CD4-positive, alpha-beta T cell (primary cell): ENCODE measurements around the gene WDR35. TPM values are rescaled to one million over a fixed set of nuclear protein-coding genes. Genes with fewer than 3 reads are reported as not detected.

ENCODE experiments used
- ATAC-seq: fragments of 200-7000 bp; cut with Tn5 transposase; one replicate; pipeline ENCODE4 v1.10.0; 2022; ENCODE audit warnings: mild to moderate bottlenecking; ENCODE audit not compliant: poor library complexity
- CTCF ChIA-PET: fragments of 350-600 bp; sonication (Branson Sonifier 250); formaldehyde crosslinking; loops from one replicate; lab custom pipeline; 2021; ENCODE audit warnings: antibody characterized with exemption, inconsistent platforms; lab: Charles Lee
- POLR2A ChIA-PET: fragments of 350-600 bp; sonication (Branson Sonifier 250); formaldehyde crosslinking; loops from one replicate; lab custom pipeline; 2021; ENCODE audit warnings: antibody characterized with exemption, inconsistent platforms; lab: Charles Lee
- DNase-seq, 14 experiments: peaks; one replicate each; pipeline ENCODE4 v3.0.0-alpha.2; 2013 to 2020; ENCODE audit warnings: mixed read lengths in 2 of 14
- H3K27ac ChIP-seq, 2 donors: one replicate each; pipeline versions ENCODE4 v1.5.1 to v1.7.0; 2013; ENCODE audit warnings: low read length in 2 of 2, low read depth in 1 of 2, mild to moderate bottlenecking in 1 of 2
- H3K27me3 ChIP-seq, 2 experiments: 1 replicate in 1 of 2; 2 replicates in 1 of 2; pipeline versions ENCODE4 v1.6.1 to v1.7.0; 2013; ENCODE audit warnings: low read length in 2 of 2, control low read depth in 1 of 2, mild to moderate bottlenecking in 1 of 2, moderate library complexity in 1 of 2; ENCODE audit not compliant: insufficient read depth in 2 of 2, control insufficient read depth in 1 of 2
- H3K36me3 ChIP-seq: one replicate; pipeline ENCODE4 v1.6.1; 2013; ENCODE audit warnings: low read length, control low read depth; ENCODE audit not compliant: insufficient read depth
- H3K4me1 ChIP-seq: one replicate; pipeline ENCODE4 v1.6.1; 2013; ENCODE audit warnings: low read length, control low read depth; ENCODE audit not compliant: insufficient read depth
- H3K4me3 ChIP-seq: one replicate; pipeline ENCODE4 v1.5.1; 2013; ENCODE audit warnings: mild to moderate bottlenecking, low read length, moderate library complexity
- H3K9me3 ChIP-seq, 2 experiments: 1 replicate in 1 of 2; 2 replicates in 1 of 2; pipeline versions ENCODE4 v1.6.1 to v1.7.0; 2013; ENCODE audit warnings: low read length in 2 of 2, mild to moderate bottlenecking in 2 of 2, control low read depth in 1 of 2, moderate library complexity in 1 of 2; ENCODE audit not compliant: control insufficient read depth in 1 of 2, insufficient read depth in 1 of 2
- H3K27ac Mint-ChIP-seq: one replicate; pipeline ENCODE4 v1.8.0; 2020; ENCODE audit warnings: mixed read lengths
- H3K27me3 Mint-ChIP-seq: one replicate; pipeline ENCODE4 v1.8.0; 2021; ENCODE audit warnings: mixed read lengths
- H3K36me3 Mint-ChIP-seq: one replicate; pipeline ENCODE4 v1.8.0; 2021; ENCODE audit warnings: low read depth, mixed read lengths
- H3K4me1 Mint-ChIP-seq: one replicate; pipeline ENCODE4 v1.8.0; 2021; ENCODE audit warnings: low read depth, mixed read lengths
- H3K4me3 Mint-ChIP-seq: one replicate; pipeline ENCODE4 v1.8.0; 2020; ENCODE audit warnings: mild to moderate bottlenecking, mixed read lengths
- H3K9me3 Mint-ChIP-seq: one replicate; pipeline ENCODE4 v1.8.0; 2020; ENCODE audit warnings: mixed read lengths
- CTCF ChIP-seq: fragments of 200-600 bp; IDR thresholded peaks from one replicate; pipeline ENCODE4 v1.8.0; 2022; ENCODE audit warnings: antibody characterized with exemption, mild to moderate bottlenecking
- intact Hi-C, 2 experiments: fragments of 100-400 bp; cut with DNase I in 1 of 2; cut with micrococcal nuclease in 1 of 2; formaldehyde crosslinking; loops; one replicate each; pipeline versions ENCODE4 v1.15.1 to v1.9.0; 2023 to 2025; cut with DNase I, micrococcal nuclease
- total RNA-seq, 174 experiments: library from RNA in 2 of 174; stranded (reverse) in 2 of 174; gene quantifications; one replicate each; pipeline ENCODE4 v1.2.3 and lab custom pipeline; 2021 to 2026

The WDR35 gene
- total RNA-seq, 2 experiments from 2014 or later, result 2.8 to 3.2 TPM

- H3K27ac ChIP-seq, result no peak overlapping the region
- H3K27me3 Mint-ChIP-seq, result peaks cover 19% of the 10 kb centered on the region
- intact Hi-C loops, result loop anchor here (2.0 to 10.0 kb wide), 5 partner anchors 85 to 1427 kb away; partner anchors contain the start of genes PUM2 (in 1 of the 2) and TTC32 (in 1 of the 2)
These were observed 601 bp downstream of the WDR35 start for GRCh38 chr2:19989342-19989666.

GRCh38 chr2:19988600-19988999, 1.3 kb downstream of the WDR35 start:
- CTCF ChIA-PET, result interaction anchor here (0.6 kb wide), 1 partner anchor 25 kb away, joined by 6 read pairs; no protein-coding TSS in a partner anchor
- no peak for TF ChIP-seq CTCF
- peaks cover 0 to 11% of the 10 kb centered on the region in 2 experiments for H3K27me3 ChIP-seq

More at GRCh38 chr2:19989342-19989666, 601 bp downstream of the WDR35 start:
- ChIA-PET CTCF (no interaction called here), POLR2A (interaction anchor here (0.7 to 1.5 kb wide), 6 partner anchors 62 to 1429 kb away, joined by 3 to 15 read pairs (median 6); partner anchors contain the start of genes LAPTM4A, RDH14 and TTC32)
- H3K27me3 ChIP-seq, result peaks cover 0 to 11% of the 10 kb centered on the region in 2 experiments
- H3K36me3 Mint-ChIP-seq, result peaks cover 2% of the 10 kb centered on the region
- peak overlapping the region; percentile 82 for H3K27ac Mint-ChIP-seq
- peak overlapping the region; percentile 93 for H3K4me3 Mint-ChIP-seq
- no peaks in the 10 kb centered on the region for H3K9me3 ChIP-seq
- H3K36me3 ChIP-seq, result no peaks in the 10 kb centered on the region
- no peak for DNase-seq
- H3K4me1 ChIP-seq, result peaks cover 14% of the 10 kb centered on the region
- H3K4me1 Mint-ChIP-seq, result peaks cover 20% of the 10 kb centered on the region
- peak; percentile 6 for ATAC-seq
- H3K4me3 ChIP-seq, result peak overlapping the region; percentile 90
- no peak for TF ChIP-seq CTCF
- H3K9me3 Mint-ChIP-seq, result no peaks in the 10 kb centered on the region

GRCh38 chr2:19987936-19988335, 2.0 kb downstream of the WDR35 start:
- H3K4me3 Mint-ChIP-seq, result peak overlapping the region; percentile 93

More at GRCh38 chr2:19988600-19988999, 1.3 kb downstream of the WDR35 start:
- DNase-seq, result no peak
- no peaks in the 10 kb centered on the region for H3K36me3 ChIP-seq
- peaks cover 14% of the 10 kb centered on the region for H3K27me3 Mint-ChIP-seq
- POLR2A ChIA-PET, result no interaction called here
- H3K4me3 Mint-ChIP-seq, result peak overlapping the region; percentile 93
- peaks cover 6% of the 10 kb centered on the region for H3K36me3 Mint-ChIP-seq
- peaks cover 14% of the 10 kb centered on the region for H3K4me1 ChIP-seq
- no peak for ATAC-seq
- H3K27ac ChIP-seq, result no peak overlapping the region
- no peaks in the 10 kb centered on the region for H3K9me3 ChIP-seq
- H3K4me3 ChIP-seq, result no peak overlapping the region
- H3K4me1 Mint-ChIP-seq, result peaks cover 20% of the 10 kb centered on the region
- H3K9me3 Mint-ChIP-seq, result no peaks in the 10 kb centered on the region
- intact Hi-C loops, result loop anchor here (2.0 to 10.0 kb wide), 5 partner anchors 84 to 1426 kb away; partner anchors contain the start of genes PUM2 (in 1 of the 2) and TTC32 (in 1 of the 2)
- no peak overlapping the region for H3K27ac Mint-ChIP-seq

More at GRCh38 chr2:19987936-19988335, 2.0 kb downstream of the WDR35 start:
- ATAC-seq (no peak), DNase-seq (no peak)
- intact Hi-C loops, result loop anchor here (2.0 to 10.0 kb wide), 5 partner anchors 83 to 1425 kb away; partner anchors contain the start of genes PUM2 (in 1 of the 2) and TTC32 (in 1 of the 2)
- H3K4me1 Mint-ChIP-seq, result peaks cover 20% of the 10 kb centered on the region
- ChIA-PET CTCF (no interaction called here), POLR2A (no interaction called here)
- Histone ChIP-seq H3K36me3 (no peaks in the 10 kb centered on the region), H3K4me1 (peaks cover 14% of the 10 kb centered on the region), H3K27me3 (peaks cover 0 to 11% of the 10 kb centered on the region in 2 experiments), H3K27ac (no peak overlapping the region), H3K4me3 (no peak overlapping the region), H3K9me3 (no peaks in the 10 kb centered on the region)
- H3K27me3 Mint-ChIP-seq, result peaks cover 7% of the 10 kb centered on the region
- TF ChIP-seq CTCF, result no peak
- H3K36me3 Mint-ChIP-seq, result peaks cover 6% of the 10 kb centered on the region
- H3K27ac Mint-ChIP-seq, result no peak overlapping the region
- no peaks in the 10 kb centered on the region for H3K9me3 Mint-ChIP-seq
